ENCODE results near the gene ADGB.
"Not testable (repeated sequence)": the region's sequence is repeated elsewhere in the genome, so short reads cannot be mapped to it uniquely, and the experiment has no call there.

The ADGB gene

DNA sequence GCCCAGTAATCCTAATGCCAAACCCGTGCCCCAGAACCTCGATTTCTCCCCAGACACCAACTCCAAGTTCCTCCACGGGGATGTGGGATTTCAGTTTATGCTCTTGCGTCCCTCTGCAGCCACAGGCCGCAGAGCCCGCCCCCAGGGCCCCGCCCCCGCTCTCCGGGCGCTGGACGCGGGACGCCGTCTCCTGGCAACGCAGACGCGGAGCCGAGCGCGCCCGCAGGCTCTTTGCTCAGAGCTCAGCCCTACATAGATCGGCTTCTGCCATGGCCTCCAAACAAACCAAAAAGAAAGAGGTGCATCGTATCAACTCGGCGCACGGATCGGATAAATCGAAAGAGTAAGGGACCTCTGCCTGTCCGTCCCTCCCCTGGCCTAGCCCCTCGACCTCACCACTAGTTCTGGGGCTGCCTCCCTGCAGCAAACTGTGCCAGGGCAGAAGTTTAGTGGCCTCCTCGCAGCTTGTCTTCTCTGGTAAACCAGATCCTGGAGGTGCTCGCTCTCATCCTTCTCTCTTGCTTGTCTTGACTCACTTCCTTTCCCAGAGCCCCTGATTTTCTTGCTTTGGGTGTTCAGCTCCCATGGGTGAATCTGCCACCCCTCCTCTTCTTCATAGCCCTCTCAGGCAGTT lies at the start of gene ADGB:
TSS of gene ADGB (plus strand) at position 201 of the 634 bp plus-strand sequence. CDS start at position 270, 69 bp downstream.
- no peak for DNase-seq

- no peak for DNase-seq
Observed at GRCh38 chr6:146550911-146551310, 47.9 kb upstream of the ADGB start.

DNA sequence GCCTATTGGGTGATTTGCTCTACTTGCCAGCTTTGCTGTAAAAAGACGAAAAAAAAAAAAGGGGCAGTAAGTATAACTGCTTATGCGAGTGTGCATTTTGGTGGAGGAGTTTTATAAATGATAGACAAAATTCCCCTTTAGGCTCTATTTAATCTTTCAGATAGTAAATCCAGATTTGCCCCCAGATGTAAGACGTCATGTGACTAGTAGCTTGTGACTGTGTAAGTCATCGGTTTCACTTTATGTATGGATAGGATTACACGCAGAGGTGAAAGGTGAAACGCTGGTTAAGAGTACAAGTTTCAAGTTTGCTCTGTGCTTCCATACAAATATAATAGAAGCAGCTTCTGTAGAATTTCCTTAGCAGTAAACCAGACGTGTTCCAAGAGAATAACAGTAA lies 47.2 kb upstream of the ADGB start:
- DNase-seq, result no peak

- DNase-seq, result no peak
Observed at GRCh38 chr6:146553377-146554135, 45.2 kb upstream of the ADGB start.

DNA sequence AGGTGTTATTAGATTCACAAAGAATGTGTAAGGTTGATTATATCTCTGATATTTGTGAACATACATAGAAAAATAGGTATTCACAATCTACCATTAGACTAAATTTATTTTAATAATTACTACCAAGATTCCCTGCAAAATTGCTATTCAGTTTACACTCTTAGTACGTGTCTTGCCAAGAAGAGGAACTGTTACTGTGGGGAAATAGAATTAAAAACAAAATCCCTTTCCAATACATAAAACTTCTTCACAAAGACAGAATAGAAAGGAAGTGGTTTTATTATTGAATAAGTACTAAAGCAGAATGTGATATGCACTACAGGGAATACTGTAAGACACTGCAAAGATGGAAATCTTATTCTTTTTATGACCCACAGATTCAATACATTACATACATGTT lies 38.2 kb upstream of the ADGB start:
- DNase-seq, result no peak

- not testable (repeated sequence) for DNase-seq
Observed at GRCh38 chr6:146566661-146567060, 32.1 kb upstream of the ADGB start.

DNA sequence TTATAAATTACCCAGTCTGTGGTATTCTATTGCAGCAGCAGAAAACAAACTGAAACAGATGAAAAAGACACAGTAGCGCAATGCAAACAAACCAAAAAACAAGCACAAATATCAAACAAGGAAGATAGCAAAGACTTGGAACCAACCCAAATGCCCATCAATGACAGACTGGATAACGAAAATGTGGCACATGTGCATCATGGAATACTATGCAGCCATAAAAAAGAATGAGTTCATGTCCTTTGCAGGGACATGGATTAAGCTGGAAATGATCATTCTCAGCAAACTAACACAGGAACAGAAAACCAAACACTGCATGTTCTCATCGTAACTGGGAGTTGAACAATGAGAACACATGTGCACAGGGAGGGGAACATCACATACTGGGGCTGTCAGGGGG lies 30.2 kb upstream of the ADGB start:
- DNase-seq, result not testable (repeated sequence)

DNA sequence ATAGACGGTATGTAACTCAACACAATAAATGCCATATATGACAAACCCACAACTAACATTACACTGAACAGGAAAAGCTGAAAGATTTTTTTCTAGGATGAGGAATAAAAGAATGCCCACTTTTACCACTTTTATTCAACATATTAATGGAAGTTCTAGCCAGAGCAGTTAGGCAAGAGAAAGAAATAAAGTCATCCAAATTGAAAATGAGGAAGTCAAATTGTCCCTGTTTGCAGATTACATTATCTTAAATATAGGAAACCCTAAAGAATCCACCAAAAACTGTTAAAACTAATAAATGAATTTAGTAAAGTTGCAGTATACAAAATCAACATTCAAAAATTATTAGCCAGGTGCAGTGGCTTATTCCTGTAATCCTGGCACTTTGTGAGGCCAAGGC lies 24.6 kb upstream of the ADGB start:
- DNase-seq, result no peak

- DNase-seq, result no peak
Observed at GRCh38 chr6:146578054-146578453, 20.7 kb upstream of the ADGB start.

DNA sequence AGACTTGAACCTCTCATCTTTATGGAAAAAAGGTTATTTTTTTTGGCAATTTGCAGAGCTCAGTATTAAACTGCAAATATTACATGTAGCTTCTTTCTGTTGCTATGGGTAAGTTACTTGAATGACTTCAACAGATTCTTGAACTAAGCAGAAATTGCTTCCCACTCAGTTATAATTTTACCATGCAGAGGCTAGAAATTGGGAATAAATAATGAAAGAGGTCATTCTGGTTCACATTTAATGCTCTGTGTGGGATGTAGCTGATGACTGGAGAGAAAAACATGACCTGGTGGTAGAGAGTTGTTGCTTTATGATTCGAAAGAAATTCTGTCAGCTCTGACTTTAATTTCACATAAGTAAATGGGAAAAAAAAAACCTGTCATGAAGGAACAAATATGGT lies 16.8 kb upstream of the ADGB start:
- no peak for DNase-seq

DNA sequence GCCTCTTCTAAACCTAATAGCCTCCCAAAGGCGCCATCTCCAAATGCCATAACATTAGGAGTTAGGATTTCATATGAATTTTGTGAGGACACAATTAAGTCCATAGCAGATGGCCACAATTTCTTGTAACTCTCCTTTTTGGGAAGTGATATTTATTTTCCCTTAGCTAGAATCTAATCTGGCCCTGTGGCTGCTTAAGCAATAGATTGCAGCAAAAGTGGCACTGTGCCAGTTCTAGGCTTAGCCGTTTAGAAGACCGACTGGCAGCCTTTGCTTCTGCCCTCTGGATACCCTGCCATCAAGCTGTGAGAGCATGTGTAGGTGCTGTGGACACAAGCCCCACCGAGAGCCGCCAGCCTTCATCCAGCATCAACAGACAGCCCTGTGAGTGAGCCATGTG lies 15.9 kb upstream of the ADGB start:
- DNase-seq, result no peak

- no peak for DNase-seq
Observed at GRCh38 chr6:146583966-146584365, 14.8 kb upstream of the ADGB start.

- DNase-seq, result no peak
Observed at GRCh38 chr6:146587459-146587858, 11.3 kb upstream of the ADGB start.

- no peak for DNase-seq
Observed at GRCh38 chr6:146590492-146590891, 8.3 kb upstream of the ADGB start.

- DNase-seq, result no peak
Observed at GRCh38 chr6:146592451-146592850, 6.3 kb upstream of the ADGB start.

DNA sequence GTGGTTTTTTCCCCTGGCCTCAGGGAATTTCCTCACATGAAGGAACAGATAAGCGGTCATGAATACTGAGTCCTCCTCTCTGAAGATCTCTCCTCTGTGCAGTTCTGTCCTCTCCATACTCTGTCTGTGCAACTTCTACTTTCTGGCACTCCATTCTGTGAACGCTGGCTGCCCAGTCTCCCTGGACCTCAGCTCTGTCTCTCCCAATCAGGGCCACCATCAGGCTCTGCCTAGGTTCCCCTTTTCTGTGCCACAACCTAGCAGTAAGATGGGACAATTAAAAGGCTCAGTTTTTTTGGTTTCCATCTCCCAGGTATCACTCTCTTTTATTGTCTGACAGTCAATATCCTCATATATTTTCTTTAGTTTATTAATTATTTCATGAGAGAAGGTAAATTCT lies 4.8 kb upstream of the ADGB start:
- no peak for DNase-seq

DNA sequence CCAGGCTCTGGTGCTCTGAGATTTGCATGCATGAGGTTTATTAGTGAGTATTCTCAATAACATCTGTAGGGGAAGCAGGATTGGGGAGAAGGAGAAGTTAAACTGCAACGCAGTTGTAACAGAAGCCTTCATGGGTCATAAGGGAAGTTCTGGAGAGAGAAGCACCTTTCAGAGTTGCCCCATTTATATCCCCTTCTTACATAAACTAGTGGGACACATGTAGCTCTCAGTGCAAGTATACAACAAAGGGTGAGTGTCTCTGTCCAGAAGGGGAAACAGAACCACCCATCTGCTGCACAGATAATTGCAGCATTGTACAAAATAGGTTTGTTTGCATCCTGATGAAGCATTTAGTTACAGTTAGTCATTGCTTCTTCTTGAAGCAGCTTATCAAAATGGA lies 4.3 kb upstream of the ADGB start:
- DNase-seq, result no peak

- no peak for DNase-seq
Observed at GRCh38 chr6:146595972-146596731, 2.6 kb upstream of the ADGB start.

- no peak for DNase-seq
Observed at GRCh38 chr6:146601352-146601751, 2.6 kb downstream of the ADGB start.

DNA sequence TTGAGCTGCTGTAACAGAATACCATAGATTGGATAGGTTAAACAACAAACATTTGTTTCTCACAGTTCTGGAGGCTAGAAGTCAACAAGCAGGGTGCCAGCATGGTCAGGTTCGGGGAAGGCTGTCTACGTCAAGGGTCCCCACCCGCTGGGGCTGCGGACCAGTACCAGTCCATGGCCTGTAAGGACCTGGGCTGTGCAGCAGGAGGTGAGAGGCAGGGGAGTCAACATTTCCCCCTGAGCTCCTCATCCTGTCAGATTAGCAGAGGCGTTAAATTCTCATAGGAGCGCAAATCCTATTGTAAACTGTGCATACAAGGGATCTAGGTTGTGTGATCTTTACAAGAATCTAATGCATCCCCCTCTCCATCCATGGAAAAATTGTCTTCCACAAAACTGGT lies 3.8 kb downstream of the ADGB start:
- no peak for DNase-seq

DNA sequence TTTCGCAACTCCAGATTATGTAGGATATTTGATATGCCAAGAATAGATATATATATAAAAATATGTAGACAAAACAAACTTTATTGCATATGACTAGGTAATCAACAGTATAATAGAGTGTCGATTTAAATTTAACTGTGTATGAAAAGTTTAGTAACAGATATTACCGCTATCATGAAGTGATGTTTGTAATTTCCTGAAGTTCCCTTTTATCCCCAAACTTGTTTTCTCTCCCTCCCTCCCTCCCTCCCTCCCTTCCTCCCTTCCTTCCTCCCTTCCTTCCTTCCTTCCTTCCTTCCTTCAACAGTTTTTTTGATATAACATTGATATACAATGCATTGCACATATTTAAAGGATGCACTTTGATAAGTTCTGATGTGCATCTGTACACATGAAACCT lies 15.2 kb downstream of the ADGB start:
- DNase-seq, result no peak

DNA sequence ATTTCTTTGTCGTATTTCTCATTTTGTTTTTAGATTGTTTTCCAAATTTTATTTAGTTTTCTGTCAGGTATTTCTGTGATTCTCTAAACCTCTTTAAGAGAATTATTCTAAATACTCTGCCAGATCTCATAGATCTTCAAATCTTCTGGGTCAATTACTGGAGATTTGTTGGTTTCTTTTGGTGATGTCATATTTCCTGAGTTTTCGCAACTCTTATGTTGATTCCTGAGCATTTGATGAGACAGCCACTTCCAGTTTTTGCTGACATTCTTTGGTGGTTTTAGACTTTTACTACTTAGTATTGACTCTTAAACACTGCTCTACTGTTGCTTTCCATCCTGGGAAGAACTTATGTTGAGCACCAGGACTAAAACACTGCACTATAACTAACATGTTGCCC lies 21.9 kb downstream of the ADGB start:
- DNase-seq, result no peak

GRCh38 chr6:146628350-146628749 lies 29.6 kb downstream of the ADGB start:
- DNase-seq, result no peak

DNA sequence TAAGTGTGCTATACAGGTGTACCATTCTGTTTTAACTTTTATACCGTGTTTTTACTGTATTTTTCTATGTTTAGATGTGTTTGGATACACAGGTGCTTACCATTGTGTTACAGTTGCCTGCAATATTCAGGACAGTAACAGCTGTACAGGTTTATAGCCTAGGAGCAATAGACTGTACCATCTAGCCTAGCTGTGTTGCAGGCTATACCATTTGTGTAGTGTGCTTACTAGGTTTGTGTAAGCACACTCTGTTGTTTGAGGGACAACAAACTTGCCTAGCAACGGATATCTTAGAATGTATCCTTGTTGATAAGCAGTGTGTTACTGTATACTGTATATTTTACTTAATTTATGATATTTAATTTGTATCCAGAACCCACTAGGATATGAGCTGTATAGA lies 35.2 kb downstream of the ADGB start:
- no peak for DNase-seq
